K562 (cell line): ENCODE measurements around the gene TRUB2. TPM values are rescaled to one million over a fixed set of nuclear protein-coding genes. Genes with fewer than 3 reads are reported as not detected.
A peak's percentile ranks its signal among the peaks of the same experiment; 100 is the strongest.

Experiments
- ATF4 ChIP-seq: fragments of 450-650 bp; formaldehyde crosslinking; IDR thresholded peaks from 2 replicates; pipeline ENCODE4 v1.4.0; 2022; ENCODE audit warnings: mild to moderate bottlenecking, moderate library complexity
- DEAF1 ChIP-seq: fragments of 450-650 bp; formaldehyde crosslinking; IDR thresholded peaks from 2 replicates; pipeline ENCODE4 v1.4.0; 2020; ENCODE audit warnings: mild to moderate bottlenecking, moderate library complexity
- ELF4 ChIP-seq: fragments of 450-650 bp; formaldehyde crosslinking; IDR thresholded peaks from 2 replicates; pipeline ENCODE4 v1.4.0; 2022; ENCODE audit warnings: missing genetic modification characterization
- ESRRB ChIP-seq: fragments of 250-450 bp; sonication (Bioruptor Pico); IDR thresholded peaks from 2 replicates; pipeline ENCODE4 v1.5.0; 2020; ENCODE audit warnings: mild to moderate bottlenecking, moderate library complexity, borderline replicate concordance
- HES1 ChIP-seq: fragments of 450-650 bp; IDR thresholded peaks from 2 replicates; pipeline ENCODE4 v1.6.1; 2016; ENCODE audit warnings: low read depth, mild to moderate bottlenecking, moderate library complexity
- KDM4B ChIP-seq, 2 experiments: fragments of 450-650 bp in 1 of 2; sonication (generic) in 1 of 2; IDR thresholded peaks; 2 replicates each; pipeline ENCODE4 v1.6.1; 2016 to 2017; ENCODE audit warnings: borderline replicate concordance in 2 of 2, antibody characterized with exemption in 1 of 2, low read depth in 1 of 2, mild to moderate bottlenecking in 1 of 2
- MECOM ChIP-seq: fragments of 250-450 bp; sonication (Bioruptor Pico); IDR thresholded peaks from 2 replicates; pipeline ENCODE4 v1.8.0; 2022; ENCODE audit warnings: inconsistent platforms
- RB1 ChIP-seq: fragments of 450-650 bp; IDR thresholded peaks from 2 replicates; pipeline ENCODE4 v1.6.1; 2017; ENCODE audit warnings: low read depth, mild to moderate bottlenecking
- STAT5A ChIP-seq: IDR thresholded peaks from 2 replicates; pipeline ENCODE4 v1.6.1; 2012; ENCODE audit warnings: low read length, inconsistent platforms, borderline replicate concordance
- TCF15 ChIP-seq: fragments of 250-450 bp; sonication (Bioruptor Pico); IDR thresholded peaks from 2 replicates; pipeline ENCODE4 v1.8.0; 2022; ENCODE audit warnings: moderate library complexity, mild to moderate bottlenecking, inconsistent platforms
- ZBTB33 ChIP-seq: sonication (generic); formaldehyde crosslinking; IDR thresholded peaks from 2 replicates; pipeline ENCODE4 v1.8.1; 2023; ENCODE audit warnings: mild to moderate bottlenecking, missing genetic modification reagents
- ZFP36 ChIP-seq: fragments of 150-350 bp; IDR thresholded peaks from 2 replicates; pipeline ENCODE4 v1.6.1; 2018; ENCODE audit warnings: low read length, low read depth; ENCODE audit not compliant: partially characterized antibody
- ZNF121 ChIP-seq: sonication (generic); formaldehyde crosslinking; conservative IDR thresholded peaks from 2 replicates; pipeline ENCODE4 v1.8.0; 2022; ENCODE audit warnings: missing genetic modification reagents
- ZNF133 ChIP-seq: fragments of 250-450 bp; sonication (Bioruptor Pico); IDR thresholded peaks from 2 replicates; pipeline ENCODE4 v1.4.0; 2020; ENCODE audit warnings: mild to moderate bottlenecking
- ZNF589 ChIP-seq: fragments of 200-800 bp; sonication (Bioruptor generic); IDR thresholded peaks from 2 replicates; pipeline ENCODE4 v1.6.1; 2016; ENCODE audit warnings: low read depth, missing genetic modification characterization, missing compliant biosample characterization
- ZNF696 ChIP-seq: fragments of 250-450 bp; sonication (Bioruptor Pico); conservative IDR thresholded peaks from 2 replicates; pipeline ENCODE4 v1.4.0; 2020; ENCODE audit warnings: mild to moderate bottlenecking, moderate library complexity
- polyA plus RNA-seq, 8 experiments: library from polyadenylated mRNA; depleted of rRNA in 4 of 8; stranded (reverse) in 5 of 8; unstranded in 3 of 8; fragments of >200 nt; fragmentation: Nextera tagmentation in 2 of 8; fragmentation: Illumina TruSeq in 1 of 8; extraction: Ambion mirVana in 2 of 8; extraction: Trizol in 1 of 8; gene quantifications; 2 replicates each; pipeline versions ENCODE4 v1.2.1 to v1.2.3, GENCODE V29; 2011 to 2014; ENCODE audit warnings: inconsistent platforms in 1 of 8, missing spikeins in 1 of 8
- total RNA-seq, 7 experiments: library from RNA; depleted of rRNA in 6 of 7; stranded (reverse); fragments of >200 nt in 6 of 7; fragmentation: Illumina TruSeq in 2 of 7; extraction: Trizol in 2 of 7; gene quantifications; 2 replicates each; pipeline versions ENCODE4 v1.2.1 to v1.2.3, GENCODE V29; 2011 to 2021; ENCODE audit warnings: low replicate concordance in 1 of 7
- TF ChIP-seq, protein P1 (sequence below): fragments of 450-650 bp; formaldehyde crosslinking; IDR thresholded peaks from 2 replicates; pipeline ENCODE4 v1.4.0; 2020; ENCODE audit warnings: mild to moderate bottlenecking, moderate library complexity
- TF ChIP-seq, protein P2 (sequence below): fragments of 450-650 bp; formaldehyde crosslinking; IDR thresholded peaks from 2 replicates; pipeline ENCODE4 v1.4.0; 2020; ENCODE audit warnings: mild to moderate bottlenecking, moderate library complexity

Gene TRUB2
- total and polyA plus RNA-seq, 9 of the 15 experiments (the other 6 are each of a cell fraction or from before 2014, with no cell fraction given), result 9.3 to 110 (median 63.0) TPM

GRCh38 chr9:128276574-128277270 is 45.5 kb downstream of the TRUB2 start (continued):
- TF ChIP-seq, protein P1, sequence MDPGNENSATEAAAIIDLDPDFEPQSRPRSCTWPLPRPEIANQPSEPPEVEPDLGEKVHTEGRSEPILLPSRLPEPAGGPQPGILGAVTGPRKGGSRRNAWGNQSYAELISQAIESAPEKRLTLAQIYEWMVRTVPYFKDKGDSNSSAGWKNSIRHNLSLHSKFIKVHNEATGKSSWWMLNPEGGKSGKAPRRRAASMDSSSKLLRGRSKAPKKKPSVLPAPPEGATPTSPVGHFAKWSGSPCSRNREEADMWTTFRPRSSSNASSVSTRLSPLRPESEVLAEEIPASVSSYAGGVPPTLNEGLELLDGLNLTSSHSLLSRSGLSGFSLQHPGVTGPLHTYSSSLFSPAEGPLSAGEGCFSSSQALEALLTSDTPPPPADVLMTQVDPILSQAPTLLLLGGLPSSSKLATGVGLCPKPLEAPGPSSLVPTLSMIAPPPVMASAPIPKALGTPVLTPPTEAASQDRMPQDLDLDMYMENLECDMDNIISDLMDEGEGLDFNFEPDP (CRISPR knock-in tag), result 0 out of 2 replicates have a peak, but pooled peaks have one; percentile 15
- TF ChIP-seq ZFP36 (no peak), HES1 (no peak), ESRRB (CRISPR knock-in tag) (no peak), ZBTB33 (CRISPR knock-in tag) (no peak), MECOM (CRISPR knock-in tag) (no peak), ZNF696 (no peak), ELF4 (CRISPR knock-in tag) (0 out of 2 replicates have a peak, but pooled peaks have one; percentile 42), RB1 (no peak), KDM4B (IDR thresholded peaks at IDR 0.05; ENCODE audit: borderline replicate concordance in 2 of 2, low read depth in 1 of 2) (no peak), TCF15 (CRISPR knock-in tag) (peak; percentile 57; the same call in 1 of the 2 replicates), STAT5A (no peak), ZNF133 (CRISPR knock-in tag) (0 out of 2 replicates have a peak, but pooled peaks have one; percentile 62), ZNF589 (CRISPR knock-in tag) (no peak), DEAF1 (CRISPR knock-in tag) (no peak; the same call in 1 of the 2 replicates), ATF4 (CRISPR knock-in tag) (no peak), ZNF121 (CRISPR knock-in tag) (no peak)
- TF ChIP-seq, protein P2, sequence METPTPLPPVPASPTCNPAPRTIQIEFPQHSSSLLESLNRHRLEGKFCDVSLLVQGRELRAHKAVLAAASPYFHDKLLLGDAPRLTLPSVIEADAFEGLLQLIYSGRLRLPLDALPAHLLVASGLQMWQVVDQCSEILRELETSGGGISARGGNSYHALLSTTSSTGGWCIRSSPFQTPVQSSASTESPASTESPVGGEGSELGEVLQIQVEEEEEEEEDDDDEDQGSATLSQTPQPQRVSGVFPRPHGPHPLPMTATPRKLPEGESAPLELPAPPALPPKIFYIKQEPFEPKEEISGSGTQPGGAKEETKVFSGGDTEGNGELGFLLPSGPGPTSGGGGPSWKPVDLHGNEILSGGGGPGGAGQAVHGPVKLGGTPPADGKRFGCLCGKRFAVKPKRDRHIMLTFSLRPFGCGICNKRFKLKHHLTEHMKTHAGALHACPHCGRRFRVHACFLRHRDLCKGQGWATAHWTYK (CRISPR knock-in tag), result 0 out of 2 replicates have a peak, but pooled peaks have one; percentile 12
